Measurements from ENCODE around the gene YJEFN3.

YJEFN3 gene

GRCh38 chr19:19528721-19529490 lies at the start of gene YJEFN3:
TSS of gene YJEFN3 (plus strand) at chr19:19528911. CDS start at chr19:19528933, 22 bp downstream.
- no peak for TF ChIP-seq CTCF (IDR thresholded peaks at IDR 0.05; ENCODE audit: low read depth, low read length)
- DNase-seq (ENCODE audit: low read depth in 2 of 2), result no peak
- H3K4me3 ChIP-seq (replicated peaks in 1 of 2; ENCODE audit: low read depth in 2 of 2, low read length in 2 of 2), result no peak within 1 kb of the TSS

- TF ChIP-seq CTCF (IDR thresholded peaks at IDR 0.05; ENCODE audit: low read depth, low read length), result no peak
- DNase-seq (ENCODE audit: low read depth in 2 of 2), result no peak
- H3K4me3 ChIP-seq (replicated peaks in 1 of 2; ENCODE audit: low read depth in 2 of 2, low read length in 2 of 2), result no peak overlapping the region
These were observed 48.0 kb upstream of the YJEFN3 start for GRCh38 chr19:19480688-19481087.

GRCh38 chr19:19482809-19483596 lies 45.7 kb upstream of the YJEFN3 start:
- no peak for DNase-seq (ENCODE audit: low read depth in 2 of 2)
- no peak overlapping the region for H3K4me3 ChIP-seq (replicated peaks in 1 of 2; ENCODE audit: low read depth in 2 of 2, low read length in 2 of 2)
- no peak for TF ChIP-seq CTCF (IDR thresholded peaks at IDR 0.05; ENCODE audit: low read depth, low read length)

GRCh38 chr19:19485161-19485997 lies 43.3 kb upstream of the YJEFN3 start:
- H3K4me3 ChIP-seq (replicated peaks in 1 of 2; ENCODE audit: low read depth in 2 of 2, low read length in 2 of 2), result no peak overlapping the region
- DNase-seq (ENCODE audit: low read depth in 2 of 2), result peak; percentile 45 to 65

GRCh38 chr19:19485998-19486290 lies 42.8 kb upstream of the YJEFN3 start:
- no peak overlapping the region for H3K4me3 ChIP-seq (replicated peaks in 1 of 2; ENCODE audit: low read depth in 2 of 2, low read length in 2 of 2)
- TF ChIP-seq CTCF (IDR thresholded peaks at IDR 0.05; ENCODE audit: low read depth, low read length), result no peak
- DNase-seq (ENCODE audit: low read depth in 2 of 2), result no peak

More at GRCh38 chr19:19485161-19485997, 43.3 kb upstream of the YJEFN3 start:
- no peak for TF ChIP-seq CTCF (IDR thresholded peaks at IDR 0.05; ENCODE audit: low read depth, low read length)

- H3K4me3 ChIP-seq (replicated peaks in 1 of 2; ENCODE audit: low read depth in 2 of 2, low read length in 2 of 2), result no peak overlapping the region
- no peak for TF ChIP-seq CTCF (IDR thresholded peaks at IDR 0.05; ENCODE audit: low read depth, low read length)
- DNase-seq (ENCODE audit: low read depth in 2 of 2), result no peak
These were observed 42.2 kb upstream of the YJEFN3 start for GRCh38 chr19:19486343-19487076.
